K562 (cell line): ENCODE measurements around the gene ARNT2. TPM values are rescaled to one million over a fixed set of nuclear protein-coding genes. Genes with fewer than 3 reads are reported as not detected.

ENCODE experiments used
- ATAC-seq: fragments of 200-7000 bp; cut with Tn5 transposase; 3 replicates; pipeline ENCODE4 v1.9.1; 2020; ENCODE audit warnings: moderate library complexity
- BruUV-seq: library from RNA; stranded (reverse); fragments of 400-500 nt; replicated peaks from 2 replicates; lab custom pipeline; 2021; lab: Mats Ljungman, UMichigan
- CTCF ChIA-PET: fragments of 300-600 bp; formaldehyde crosslinking; extraction: SDS; loops from one replicate; lab custom pipeline; 2021; ENCODE audit warnings: low intra/inter-chr PET ratio; lab: Yijun Ruan, JAX
- POLR2A ChIA-PET: fragments of 300-600, 350-650 bp; sonication (Branson Sonifier 250); formaldehyde crosslinking; extraction: SDS; loops from one replicate; lab custom pipeline; 2021; ENCODE audit warnings: antibody characterized with exemption, inconsistent platforms; lab: Yijun Ruan, JAX
- DNase-seq, 4 experiments: peaks; one replicate each; pipeline versions ENCODE4 v3.0.0 to v3.0.0-alpha.2; 2011 to 2018; ENCODE audit warnings: low spot score in 3 of 4, mixed read lengths in 3 of 4; ENCODE audit errors: extremely low read depth in 1 of 4
- FAIRE-seq: peaks from 2 replicates; lab custom pipeline; 2011; peaks lifted over from hg19 to GRCh38; lab: Jason Lieb, UNC
- H2AFZ ChIP-seq: 2 replicates; pipeline ENCODE4 v1.6.0; 2011; ENCODE audit warnings: low read depth, low read length, control low read depth, inconsistent platforms
- H3K27ac ChIP-seq: fragments of 200-600 bp; 3 replicates; pipeline ENCODE4 v1.8.0; 2011; ENCODE audit warnings: low read depth, mild to moderate bottlenecking, control low read depth, inconsistent platforms, low read length, moderate library complexity, mixed read lengths; ENCODE audit errors: extremely low read depth
- H3K27me3 ChIP-seq, 2 experiments: fragments of 300-600 bp in 1 of 2; 2 replicates in 1 of 2; 3 replicates in 1 of 2; pipeline versions ENCODE4 v1.6.0 to v1.8.0; 2011; ENCODE audit warnings: inconsistent platforms in 2 of 2, low read length in 2 of 2, mild to moderate bottlenecking in 1 of 2, mixed read lengths in 1 of 2, moderate library complexity in 1 of 2; ENCODE audit not compliant: control insufficient read depth in 2 of 2, insufficient read depth in 2 of 2
- H3K36me3 ChIP-seq: fragments of 300-600 bp; 3 replicates; pipeline ENCODE4 v1.8.0; 2011; ENCODE audit warnings: mild to moderate bottlenecking, low read length, inconsistent platforms; ENCODE audit not compliant: control insufficient read depth, insufficient read depth
- H3K4me1 ChIP-seq, 2 experiments: fragments of 200-600 bp in 1 of 2; replicated peaks in 1 of 2; 2 replicates in 1 of 2; 3 replicates in 1 of 2; pipeline versions ENCODE4 v1.5.1 to v1.8.0; 2011; ENCODE audit warnings: inconsistent platforms in 2 of 2, low read length in 2 of 2, mild to moderate bottlenecking in 1 of 2, mixed read lengths in 1 of 2, moderate library complexity in 1 of 2; ENCODE audit not compliant: control insufficient read depth in 2 of 2, insufficient read depth in 2 of 2
- H3K4me2 ChIP-seq: 2 replicates; pipeline ENCODE4 v1.6.1; 2011; ENCODE audit warnings: low read length, control low read depth, inconsistent platforms, mixed read lengths; ENCODE audit not compliant: insufficient read depth
- H3K4me3 ChIP-seq: fragments of 200-600 bp; sonication (generic), shearing (Covaris generic); 2 replicates; pipeline ENCODE4 v1.5.1; 2016; ENCODE audit warnings: control low read depth, inconsistent platforms
- H3K79me2 ChIP-seq: fragments of 200-600 bp; 3 replicates; pipeline ENCODE4 v1.8.0; 2011; ENCODE audit warnings: low read length, inconsistent platforms; ENCODE audit not compliant: control insufficient read depth, insufficient read depth
- H3K9ac ChIP-seq, 2 experiments: 2 replicates each; pipeline versions ENCODE4 v1.6.0 to v1.6.1; 2011; ENCODE audit warnings: low read depth in 2 of 2, low read length in 2 of 2, control low read depth in 1 of 2, inconsistent platforms in 1 of 2, mild to moderate bottlenecking in 1 of 2, mixed read lengths in 1 of 2; ENCODE audit not compliant: insufficient read depth in 1 of 2
- H3K9me1 ChIP-seq: one replicate; pipeline ENCODE4 v1.6.0; 2011; ENCODE audit warnings: inconsistent platforms, mild to moderate bottlenecking, low read length, moderate library complexity; ENCODE audit not compliant: control insufficient read depth, insufficient read depth
- H3K9me3 ChIP-seq: replicated peaks from 2 replicates; pipeline ENCODE4 v1.5.1; 2011; ENCODE audit warnings: low read depth, low read length, inconsistent platforms; ENCODE audit not compliant: control insufficient read depth, insufficient read depth
- H4K20me1 ChIP-seq: replicated peaks from 2 replicates; pipeline ENCODE4 v1.6.1; 2011; ENCODE audit warnings: low read length, inconsistent platforms, mixed read lengths; ENCODE audit not compliant: control insufficient read depth, insufficient read depth
- BACH1 ChIP-seq: fragments of 200-800 bp; sonication (Bioruptor generic); IDR thresholded peaks from 2 replicates; pipeline ENCODE4 v1.6.1; 2016; ENCODE audit warnings: missing genetic modification characterization, missing compliant biosample characterization
- BCLAF1 ChIP-seq, 2 experiments: fragments of 450-650 bp in 1 of 2; IDR thresholded peaks; 2 replicates each; pipeline ENCODE4 v1.6.1; 2011 to 2017; ENCODE audit warnings: low read depth in 2 of 2, antibody characterized with exemption in 1 of 2, borderline replicate concordance in 1 of 2, low read length in 1 of 2, mild to moderate bottlenecking in 1 of 2, mixed read lengths in 1 of 2; ENCODE audit not compliant: control insufficient read depth in 1 of 2
- CCNT2 ChIP-seq: IDR thresholded peaks from 2 replicates; pipeline ENCODE4 v1.6.1; 2011; ENCODE audit warnings: borderline replicate concordance, low read depth, mild to moderate bottlenecking, moderate library complexity, mixed read lengths, low read length; ENCODE audit not compliant: insufficient read length; ENCODE audit errors: extremely low read depth
- CHCHD3 ChIP-seq: fragments of 250-450 bp; sonication (Bioruptor Pico); IDR thresholded peaks from 2 replicates; pipeline ENCODE4 v2.1.2; 2022; ENCODE audit warnings: mild to moderate bottlenecking
- ETS2 ChIP-seq: IDR thresholded peaks from 2 replicates; pipeline ENCODE4 v1.6.1; 2016; ENCODE audit warnings: borderline replicate concordance, missing genetic modification characterization, mild to moderate bottlenecking, moderate library complexity, missing compliant biosample characterization; ENCODE audit not compliant: poor library complexity, severe bottlenecking
- ETV6 ChIP-seq, 3 experiments: fragments of 150-350 bp in 1 of 3; sonication (generic) in 1 of 3; formaldehyde crosslinking in 1 of 3; IDR thresholded peaks; 2 replicates each; pipeline versions ENCODE4 v1.6.1 to v1.8.0; 2014 to 2022; ENCODE audit warnings: borderline replicate concordance in 2 of 3, low read depth in 2 of 3, antibody characterized with exemption in 1 of 3, low read length in 1 of 3, mild to moderate bottlenecking in 1 of 3, missing genetic modification reagents in 1 of 3
- KLF10 ChIP-seq: fragments of 250-450 bp; sonication (Bioruptor Pico); IDR thresholded peaks from 2 replicates; pipeline ENCODE4 v1.6.1; 2021; ENCODE audit warnings: matching md5 sums
- MBD2 ChIP-seq: sonication (generic); IDR thresholded peaks from 2 replicates; pipeline ENCODE4 v1.6.1; 2016; ENCODE audit warnings: low read depth, borderline replicate concordance
- MLLT1 ChIP-seq, 2 experiments: fragments of 450-650 bp; IDR thresholded peaks; 2 replicates each; pipeline ENCODE4 v1.6.1; 2016
- PML ChIP-seq: IDR thresholded peaks from 2 replicates; pipeline ENCODE4 v1.6.1; 2012; ENCODE audit warnings: low read length, inconsistent platforms
- RFX7 ChIP-seq: fragments of 250-450 bp; sonication (Bioruptor Pico); IDR thresholded peaks from 2 replicates; pipeline ENCODE4 v1.5.1; 2021; ENCODE audit warnings: mild to moderate bottlenecking
- SMARCE1 ChIP-seq: fragments of 450-650 bp; IDR thresholded peaks from 2 replicates; pipeline ENCODE4 v1.7.1; 2016; ENCODE audit warnings: mild to moderate bottlenecking
- SMC3 ChIP-seq: conservative IDR thresholded peaks from 2 replicates; pipeline ENCODE4 v1.6.1; 2011; ENCODE audit warnings: low read depth, low read length, improper control_type of control experiment; ENCODE audit not compliant: insufficient read depth
- U2AF2 ChIP-seq: fragments of 200-400 bp; formaldehyde crosslinking; optimal IDR thresholded peaks from 2 replicates; pipeline ENCODE3; 2017; ENCODE audit warnings: low read depth, mild to moderate bottlenecking, low read length
- ZNF133 ChIP-seq: fragments of 250-450 bp; sonication (Bioruptor Pico); IDR thresholded peaks from 2 replicates; pipeline ENCODE4 v1.4.0; 2020; ENCODE audit warnings: mild to moderate bottlenecking
- ZNF282 ChIP-seq: sonication (generic); formaldehyde crosslinking; IDR thresholded peaks from 2 replicates; pipeline ENCODE4 v1.8.1; 2023; ENCODE audit warnings: missing genetic modification reagents
- ZNF639 ChIP-seq, 2 experiments: fragments of 200-800 bp in 1 of 2; sonication (Bioruptor generic) in 1 of 2; sonication (generic) in 1 of 2; formaldehyde crosslinking in 1 of 2; IDR thresholded peaks in 1 of 2; conservative IDR thresholded peaks in 1 of 2; 2 replicates each; pipeline versions ENCODE4 v1.5.0 to v1.6.1; 2016 to 2020; ENCODE audit warnings: missing compliant biosample characterization in 1 of 2, missing genetic modification characterization in 1 of 2, missing genetic modification reagents in 1 of 2
- WGBS: fragments of 100-300 bp; shearing (Covaris generic); methylation state at CpG from one replicate; pipeline ENCODE4 v1.1.6; 2016; ENCODE audit warnings: low coverage, mixed read lengths; ENCODE audit not compliant: insufficient coverage; ENCODE audit errors: missing lambda C conversion rate; 5-methylcytosine and 5-hydroxymethylcytosine counted together
- in situ Hi-C: fragments of 300-500 bp; cut with MboI; formaldehyde crosslinking; loops from 4 replicates; pipeline ENCODE4 v1.15.0; 2018; ENCODE audit warnings: inconsistent platforms, mixed read lengths
- intact Hi-C: fragments of 100-400 bp; cut with micrococcal nuclease; formaldehyde crosslinking; loops from 2 replicates; pipeline ENCODE4 v1.14.2; 2022
- polyA plus RNA-seq, 8 experiments: library from polyadenylated mRNA; depleted of rRNA in 4 of 8; stranded (reverse) in 5 of 8; unstranded in 3 of 8; fragments of >200 nt; fragmentation: Nextera tagmentation in 2 of 8; fragmentation: Illumina TruSeq in 1 of 8; extraction: Ambion mirVana in 2 of 8; extraction: Trizol in 1 of 8; gene quantifications; 2 replicates each; pipeline versions ENCODE4 v1.2.1 to v1.2.3, GENCODE V29; 2011 to 2014; ENCODE audit warnings: inconsistent platforms in 1 of 8, missing spikeins in 1 of 8
- total RNA-seq, 7 experiments: library from RNA; depleted of rRNA in 6 of 7; stranded (reverse); fragments of >200 nt in 6 of 7; fragmentation: Illumina TruSeq in 2 of 7; extraction: Trizol in 2 of 7; gene quantifications; 2 replicates each; pipeline versions ENCODE4 v1.2.1 to v1.2.3, GENCODE V29; 2011 to 2021; ENCODE audit warnings: low replicate concordance in 1 of 7

ARNT2 gene
- total and polyA plus RNA-seq, 9 of the 15 experiments (the other 6 are each of a cell fraction or from before 2014, with no cell fraction given), result 0.01 TPM; not detected in 8

GRCh38 chr15:80554560-80554959 is 150.4 kb downstream of the ARNT2 start:
- H3K9me3 ChIP-seq, result no peaks in the 10 kb centered on the region
- POLR2A ChIA-PET, result interaction anchor here (1.0 kb wide), 1 partner anchor 12 kb away, joined by 6 read pairs; no protein-coding TSS in a partner anchor
- CTCF ChIA-PET, result no interaction called here
- H3K36me3 ChIP-seq, result no peaks in the 10 kb centered on the region
- no peak overlapping the region for H3K4me3 ChIP-seq
- H4K20me1 ChIP-seq, result no peaks in the 10 kb centered on the region
- ATAC-seq (no peak), FAIRE-seq (no peak), DNase-seq (no peak)
- H2AFZ ChIP-seq, result no peak overlapping the region
- no peaks in the 10 kb centered on the region for H3K79me2 ChIP-seq
- no peak overlapping the region for H3K27ac ChIP-seq
- no peak overlapping the region for H3K9ac ChIP-seq
- no peaks in the 10 kb centered on the region for H3K9me1 ChIP-seq
- peaks cover 0 to 11% of the 10 kb centered on the region in 2 experiments; a peak in 2 of 5 replicates for H3K27me3 ChIP-seq
- in situ Hi-C loops, result no loop called here
- H3K4me1 ChIP-seq, result no peaks in the 10 kb centered on the region
- no TSS peak for BruUV-seq
- intact Hi-C loops, result no loop called here
- no peak overlapping the region for H3K4me2 ChIP-seq
- 0% methylated on average over 1 of the region's 1 CpG for WGBS
- TF ChIP-seq BCLAF1 (IDR thresholded peaks at IDR 0.05; ENCODE audit: borderline replicate concordance in 1 of 2, control insufficient read depth in 1 of 2, low read depth in 2 of 2, low read length in 1 of 2) (no peak), ZNF282 (CRISPR knock-in tag) (no peak), BACH1 (tag) (no peak), CHCHD3 (CRISPR knock-in tag) (no peak), PML (no peak), KLF10 (no peak), ZNF133 (no peak), ETS2 (no peak), SMARCE1 (no peak), ETV6 (IDR thresholded peaks at IDR 0.05; ENCODE audit: borderline replicate concordance in 1 of 2, low read depth in 2 of 2, low read length in 1 of 2) (no peak), ETV6 (CRISPR knock-in tag; IDR thresholded peaks at IDR 0.05; ENCODE audit: borderline replicate concordance) (no peak), SMC3 (no peak), RFX7 (CRISPR knock-in tag) (no peak), MBD2 (no peak), ZNF639 (CRISPR knock-in tag; conservative IDR thresholded peaks at IDR 0.05 in 1 of 2, IDR thresholded peaks at IDR 0.05 in 1 of 2) (no peak), MLLT1 (IDR thresholded peaks at IDR 0.05) (no peak), U2AF2 (no peak), CCNT2 (no peak)
